ENCODE data around the gene LOXHD1. TPM values are rescaled to one million over a fixed set of nuclear protein-coding genes. Genes with fewer than 3 reads are reported as not detected.

LOXHD1 gene
- total RNA-seq, 3 donors from 2014 or later: 0.59 to 1.6 (median 0.80) TPM

- intact Hi-C loops (cut with DNase I; ENCODE audit: low total_unique reads): no loop called here
- no peak for DNase-seq (ENCODE audit: low spot score in 2 of 2)
- no peaks in the 10 kb centered on the region for H3K27me3 ChIP-seq
- no peak overlapping the region for H3K4me3 ChIP-seq
- no peaks in the 10 kb centered on the region for H3K4me1 ChIP-seq
- no peaks in the 10 kb centered on the region for H3K36me3 ChIP-seq
- no peaks in the 10 kb centered on the region for H3K9me3 ChIP-seq
- H3K27ac ChIP-seq: no peak overlapping the region
- TF ChIP-seq CTCF (IDR thresholded peaks at IDR 0.05) (no peak), POLR2AphosphoS5 (IDR thresholded peaks at IDR 0.05) (no peak), POLR2A (IDR thresholded peaks at IDR 0.05) (no peak)
Observed at GRCh38 chr18:46550609-46551008, 106.4 kb downstream of the LOXHD1 start.

GRCh38 chr18:46547520-46547919, 109.5 kb downstream of the LOXHD1 start:
- intact Hi-C loops (cut with DNase I; ENCODE audit: low total_unique reads): loop anchor here (1.0 kb wide), 1 partner anchor 16 kb away; no protein-coding TSS in a partner anchor
- Histone ChIP-seq H3K4me3 (no peak overlapping the region), H3K36me3 (no peaks in the 10 kb centered on the region), H3K4me1 (no peaks in the 10 kb centered on the region), H3K9me3 (no peaks in the 10 kb centered on the region), H3K27me3 (no peaks in the 10 kb centered on the region), H3K27ac (no peak overlapping the region)
- TF ChIP-seq CTCF (IDR thresholded peaks at IDR 0.05) (no peak), POLR2A (IDR thresholded peaks at IDR 0.05) (no peak), POLR2AphosphoS5 (IDR thresholded peaks at IDR 0.05) (no peak)
- DNase-seq (ENCODE audit: low spot score in 2 of 2): no peak

- H3K27me3 ChIP-seq: no peaks in the 10 kb centered on the region
- H3K27ac ChIP-seq: no peak overlapping the region
- TF ChIP-seq POLR2AphosphoS5 (IDR thresholded peaks at IDR 0.05): no peak
- no peak for TF ChIP-seq POLR2A (IDR thresholded peaks at IDR 0.05)
- no peak for TF ChIP-seq CTCF (IDR thresholded peaks at IDR 0.05)
- intact Hi-C loops (cut with DNase I; ENCODE audit: low total_unique reads): no loop called here
- no peaks in the 10 kb centered on the region for H3K36me3 ChIP-seq
- no peak for DNase-seq (ENCODE audit: low spot score in 2 of 2)
- H3K4me1 ChIP-seq: no peaks in the 10 kb centered on the region
- H3K4me3 ChIP-seq: no peak overlapping the region
- no peaks in the 10 kb centered on the region for H3K9me3 ChIP-seq
Observed at GRCh38 chr18:46546111-46546640, 110.8 kb downstream of the LOXHD1 start.

GRCh38 chr18:46542545-46542944, 114.5 kb downstream of the LOXHD1 start:
- H3K36me3 ChIP-seq: no peaks in the 10 kb centered on the region
- H3K27ac ChIP-seq: no peak overlapping the region
- DNase-seq (ENCODE audit: low spot score in 2 of 2): no peak
- H3K4me1 ChIP-seq: no peaks in the 10 kb centered on the region
- intact Hi-C loops (cut with DNase I; ENCODE audit: low total_unique reads): no loop called here
- H3K9me3 ChIP-seq: no peaks in the 10 kb centered on the region
- H3K27me3 ChIP-seq: no peaks in the 10 kb centered on the region
- TF ChIP-seq POLR2AphosphoS5 (IDR thresholded peaks at IDR 0.05): no peak
- TF ChIP-seq CTCF (IDR thresholded peaks at IDR 0.05): no peak
- no peak for TF ChIP-seq POLR2A (IDR thresholded peaks at IDR 0.05)
- H3K4me3 ChIP-seq: no peak overlapping the region

GRCh38 chr18:46541626-46542189, 115.3 kb downstream of the LOXHD1 start:
- TF ChIP-seq CTCF (IDR thresholded peaks at IDR 0.05) (no peak), POLR2AphosphoS5 (IDR thresholded peaks at IDR 0.05) (no peak), POLR2A (IDR thresholded peaks at IDR 0.05) (no peak)
- intact Hi-C loops (cut with DNase I; ENCODE audit: low total_unique reads): no loop called here
- Histone ChIP-seq H3K36me3 (no peaks in the 10 kb centered on the region), H3K27me3 (no peaks in the 10 kb centered on the region), H3K4me3 (no peak overlapping the region), H3K27ac (no peak overlapping the region), H3K4me1 (no peaks in the 10 kb centered on the region), H3K9me3 (no peaks in the 10 kb centered on the region)
- DNase-seq (ENCODE audit: low spot score in 2 of 2): no peak
